Natural killer cell (primary cell): Measurements from ENCODE around the gene SEMA4C. TPM values are rescaled to one million over a fixed set of nuclear protein-coding genes. Genes with fewer than 3 reads are reported as not detected.

Experiments used
- ATAC-seq, 3 donors: fragments of 150-1000 bp in 2 of 3; fragments of 200-7000 bp in 1 of 3; cut with Tn5 transposase; 1 replicate in 1 of 3; 2 replicates in 2 of 3; pipeline ENCODE4 v1.10.0; 2021; ENCODE audit warnings: mild to moderate bottlenecking in 2 of 3, moderate library complexity in 2 of 3
- DNase-seq, 2 donors: peaks; one replicate each; pipeline versions ENCODE4 v3.0.0 to v3.0.0-alpha.2; 2013 to 2021; ENCODE audit warnings: mixed read lengths in 1 of 2
- H3K27ac ChIP-seq: one replicate; pipeline ENCODE4 v1.5.1; 2013; ENCODE audit warnings: mild to moderate bottlenecking, low read length
- H3K27me3 ChIP-seq: one replicate; pipeline ENCODE4 v1.6.1; 2013; ENCODE audit warnings: low read length; ENCODE audit not compliant: control insufficient read depth, insufficient read depth
- H3K36me3 ChIP-seq: one replicate; pipeline ENCODE4 v1.6.1; 2013; ENCODE audit warnings: low read length; ENCODE audit not compliant: control insufficient read depth, insufficient read depth
- H3K4me1 ChIP-seq: one replicate; pipeline ENCODE4 v1.6.1; 2013; ENCODE audit warnings: low read length; ENCODE audit not compliant: control insufficient read depth, insufficient read depth
- H3K4me3 ChIP-seq: one replicate; pipeline ENCODE4 v1.5.1; 2013; ENCODE audit warnings: low read length
- H3K9me3 ChIP-seq: one replicate; pipeline ENCODE4 v1.6.1; 2013; ENCODE audit warnings: low read length; ENCODE audit not compliant: control insufficient read depth, insufficient read depth
- H3K27ac Mint-ChIP-seq, 2 donors: one replicate each; pipeline ENCODE4 v1.8.0; 2022; ENCODE audit warnings: mild to moderate bottlenecking in 2 of 2, mixed read lengths in 2 of 2, moderate library complexity in 1 of 2
- H3K27me3 Mint-ChIP-seq, 2 donors: one replicate each; pipeline ENCODE4 v1.8.0; 2022; ENCODE audit warnings: low read depth in 2 of 2, mixed read lengths in 2 of 2
- H3K36me3 Mint-ChIP-seq: one replicate; pipeline ENCODE4 v1.8.0; 2022; ENCODE audit warnings: mixed read lengths
- H3K4me1 Mint-ChIP-seq, 2 donors: one replicate each; pipeline ENCODE4 v1.8.0; 2022; ENCODE audit warnings: mixed read lengths in 2 of 2
- H3K4me3 Mint-ChIP-seq: one replicate; pipeline ENCODE4 v1.8.0; 2022; ENCODE audit warnings: mild to moderate bottlenecking, moderate library complexity, mixed read lengths
- H3K9me3 Mint-ChIP-seq, 2 donors: one replicate each; pipeline ENCODE4 v1.8.0; 2022; ENCODE audit warnings: mixed read lengths in 2 of 2
- WGBS: methylation state at CpG from one replicate; pipeline ENCODE4 v1.1.7; 2013; ENCODE audit warnings: missing lambda C conversion rate; ENCODE audit not compliant: insufficient coverage; 5-methylcytosine and 5-hydroxymethylcytosine counted together
- intact Hi-C: fragments of 100-400 bp; cut with micrococcal nuclease; formaldehyde crosslinking; loops from one replicate; pipeline ENCODE4 v1.14.2; 2022
- total RNA-seq, 4 donors: library from RNA; stranded (reverse); fragments of 120-200 nt in 1 of 4; gene quantifications; one replicate each; pipeline versions ENCODE4 v1.2.3 to v1.2.4, GENCODE V29; 2013 to 2022
- TF ChIP-seq, protein P1 (sequence below): fragments of 200-600 bp; IDR thresholded peaks from one replicate; pipeline ENCODE4 v1.8.0; 2022; ENCODE audit warnings: antibody characterized with exemption

The SEMA4C gene
- total RNA-seq, 3 donors from 2014 or later (not counting 1 experiment from before 2014, with no cell fraction given), result 51.8 to 78.1 (median 65.8) TPM

GRCh38 chr2:96874198-96874831 lies 4.4 kb upstream of the SEMA4C start:
- TF ChIP-seq, protein P1, sequence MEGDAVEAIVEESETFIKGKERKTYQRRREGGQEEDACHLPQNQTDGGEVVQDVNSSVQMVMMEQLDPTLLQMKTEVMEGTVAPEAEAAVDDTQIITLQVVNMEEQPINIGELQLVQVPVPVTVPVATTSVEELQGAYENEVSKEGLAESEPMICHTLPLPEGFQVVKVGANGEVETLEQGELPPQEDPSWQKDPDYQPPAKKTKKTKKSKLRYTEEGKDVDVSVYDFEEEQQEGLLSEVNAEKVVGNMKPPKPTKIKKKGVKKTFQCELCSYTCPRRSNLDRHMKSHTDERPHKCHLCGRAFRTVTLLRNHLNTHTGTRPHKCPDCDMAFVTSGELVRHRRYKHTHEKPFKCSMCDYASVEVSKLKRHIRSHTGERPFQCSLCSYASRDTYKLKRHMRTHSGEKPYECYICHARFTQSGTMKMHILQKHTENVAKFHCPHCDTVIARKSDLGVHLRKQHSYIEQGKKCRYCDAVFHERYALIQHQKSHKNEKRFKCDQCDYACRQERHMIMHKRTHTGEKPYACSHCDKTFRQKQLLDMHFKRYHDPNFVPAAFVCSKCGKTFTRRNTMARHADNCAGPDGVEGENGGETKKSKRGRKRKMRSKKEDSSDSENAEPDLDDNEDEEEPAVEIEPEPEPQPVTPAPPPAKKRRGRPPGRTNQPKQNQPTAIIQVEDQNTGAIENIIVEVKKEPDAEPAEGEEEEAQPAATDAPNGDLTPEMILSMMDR, result no peak
- DNase-seq, result peak in 1 of 2 donors; percentile 68
- no peaks in the 10 kb centered on the region for H3K9me3 ChIP-seq
- 65% methylated on average over 17 of the region's 18 CpGs for WGBS
- no peaks in the 10 kb centered on the region for H3K27me3 ChIP-seq
- no peak overlapping the region for H3K4me3 ChIP-seq
- Mint-ChIP-seq H3K27me3 (no peaks in the 10 kb centered on the region), H3K4me1 (peaks cover 18 to 33% of the 10 kb centered on the region in 2 donors), H3K36me3 (no peaks in the 10 kb centered on the region), H3K27ac (no peak overlapping the region), H3K9me3 (no peaks in the 10 kb centered on the region), H3K4me3 (peak overlapping the region; percentile 17)
- H3K4me1 ChIP-seq, result peaks cover 55% of the 10 kb centered on the region
- no peak for ATAC-seq
- no peaks in the 10 kb centered on the region for H3K36me3 ChIP-seq
- H3K27ac ChIP-seq, result no peak overlapping the region
- intact Hi-C loops, result no loop called here

DNA sequence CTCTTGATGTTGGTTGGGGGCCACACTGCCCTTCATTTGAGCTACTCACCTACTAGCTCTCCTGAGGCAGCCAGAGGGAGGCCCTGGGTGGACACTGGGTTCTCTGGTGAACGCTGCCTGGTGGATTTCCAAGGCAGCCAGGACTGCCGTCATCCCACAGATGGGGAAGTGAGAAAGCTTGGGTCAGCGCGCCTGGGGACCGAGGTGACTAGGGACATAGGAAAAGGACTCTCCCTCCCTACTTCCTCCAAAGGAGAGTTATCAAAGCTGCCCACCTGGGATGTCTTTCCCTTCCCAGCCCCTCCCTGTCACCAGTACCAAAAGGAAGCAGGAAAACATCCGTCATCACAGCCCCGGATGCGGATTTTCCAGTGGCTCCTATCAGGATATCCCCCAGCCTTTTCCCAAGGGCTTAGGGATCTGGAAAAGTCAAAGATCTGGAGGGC lies 3.8 kb upstream of the SEMA4C start:
- Mint-ChIP-seq H3K27ac (no peak overlapping the region), H3K4me1 (peaks cover 18 to 33% of the 10 kb centered on the region in 2 donors), H3K4me3 (no peak overlapping the region), H3K27me3 (no peaks in the 10 kb centered on the region), H3K9me3 (no peaks in the 10 kb centered on the region), H3K36me3 (no peaks in the 10 kb centered on the region)
- TF ChIP-seq, protein P1, result no peak
- DNase-seq (no peak), ATAC-seq (no peak)
- Histone ChIP-seq H3K4me1 (peaks cover 55% of the 10 kb centered on the region), H3K27ac (no peak overlapping the region), H3K4me3 (no peak overlapping the region), H3K9me3 (no peaks in the 10 kb centered on the region), H3K27me3 (no peaks in the 10 kb centered on the region), H3K36me3 (no peaks in the 10 kb centered on the region)
- intact Hi-C loops, result no loop called here
- 78% methylated on average over 8 of the region's 8 CpGs for WGBS

DNA sequence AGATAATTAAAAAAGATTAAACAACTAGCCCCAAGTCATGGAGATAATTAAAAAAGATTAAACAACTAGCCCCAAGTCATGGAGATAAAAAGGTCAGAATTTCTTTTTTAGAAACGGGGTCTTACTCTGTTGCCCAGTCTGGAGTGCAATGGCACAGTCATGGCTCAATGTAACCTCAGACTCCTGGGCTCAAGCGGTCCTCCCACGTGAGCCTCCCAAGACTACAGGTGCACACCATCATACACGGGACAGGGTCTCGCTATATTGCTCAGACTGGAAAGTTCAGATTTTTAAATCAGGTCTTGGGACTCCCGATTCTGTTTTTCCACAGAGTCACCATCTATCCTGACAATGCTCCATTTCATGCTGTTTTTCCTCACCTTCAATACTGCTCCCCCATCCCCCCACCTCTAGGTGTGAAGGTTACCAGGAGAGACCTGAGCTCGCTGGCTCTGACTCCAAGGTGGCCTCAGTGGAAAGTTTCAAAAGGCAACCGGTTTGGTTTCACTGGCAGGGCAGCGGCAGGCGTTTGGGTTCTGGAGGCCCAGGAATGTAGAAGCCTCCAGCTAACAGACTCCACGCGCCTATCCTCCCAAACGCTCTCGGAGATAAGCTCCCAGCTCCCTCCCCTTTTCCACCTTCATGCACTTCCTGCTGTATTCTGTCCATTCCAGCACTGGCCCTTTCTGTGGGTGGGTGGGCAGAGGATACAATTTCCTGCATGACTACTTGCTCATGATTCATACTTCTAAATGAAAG lies 2.9 kb upstream of the SEMA4C start:
- intact Hi-C loops, result no loop called here
- H3K4me1 ChIP-seq, result peaks cover 59% of the 10 kb centered on the region
- no peaks in the 10 kb centered on the region for H3K27me3 ChIP-seq
- TF ChIP-seq, protein P1, result no peak
- no peak overlapping the region for H3K27ac ChIP-seq
- H3K27ac Mint-ChIP-seq, result no peak overlapping the region
- H3K36me3 ChIP-seq, result no peaks in the 10 kb centered on the region
- no peaks in the 10 kb centered on the region for H3K9me3 ChIP-seq
- no peak overlapping the region for H3K4me3 ChIP-seq
- H3K9me3 Mint-ChIP-seq, result no peaks in the 10 kb centered on the region
- H3K4me1 Mint-ChIP-seq, result peaks cover 23 to 39% of the 10 kb centered on the region in 2 donors
- WGBS, result 86% methylated on average over 10 of the region's 14 CpGs
- H3K36me3 Mint-ChIP-seq, result no peaks in the 10 kb centered on the region
- no peak for ATAC-seq
- H3K27me3 Mint-ChIP-seq, result no peaks in the 10 kb centered on the region
- DNase-seq, result no peak
- no peak overlapping the region for H3K4me3 Mint-ChIP-seq
